HEK293T (cell line): ENCODE data around the gene TMOD1.

Experiments used
- ARNT ChIP-seq: fragments of 450-650 bp; IDR thresholded peaks from 2 replicates; pipeline ENCODE4 v1.6.1; 2017; ENCODE audit warnings: mild to moderate bottlenecking
- HDGF ChIP-seq: fragments of 450-650 bp; IDR thresholded peaks from 2 replicates; pipeline ENCODE4 v1.6.1; 2017; ENCODE audit warnings: antibody characterized with exemption, borderline replicate concordance
- SP1 ChIP-seq: fragments of 450-650 bp; IDR thresholded peaks from 2 replicates; pipeline ENCODE4 v1.6.1; 2017

DNA sequence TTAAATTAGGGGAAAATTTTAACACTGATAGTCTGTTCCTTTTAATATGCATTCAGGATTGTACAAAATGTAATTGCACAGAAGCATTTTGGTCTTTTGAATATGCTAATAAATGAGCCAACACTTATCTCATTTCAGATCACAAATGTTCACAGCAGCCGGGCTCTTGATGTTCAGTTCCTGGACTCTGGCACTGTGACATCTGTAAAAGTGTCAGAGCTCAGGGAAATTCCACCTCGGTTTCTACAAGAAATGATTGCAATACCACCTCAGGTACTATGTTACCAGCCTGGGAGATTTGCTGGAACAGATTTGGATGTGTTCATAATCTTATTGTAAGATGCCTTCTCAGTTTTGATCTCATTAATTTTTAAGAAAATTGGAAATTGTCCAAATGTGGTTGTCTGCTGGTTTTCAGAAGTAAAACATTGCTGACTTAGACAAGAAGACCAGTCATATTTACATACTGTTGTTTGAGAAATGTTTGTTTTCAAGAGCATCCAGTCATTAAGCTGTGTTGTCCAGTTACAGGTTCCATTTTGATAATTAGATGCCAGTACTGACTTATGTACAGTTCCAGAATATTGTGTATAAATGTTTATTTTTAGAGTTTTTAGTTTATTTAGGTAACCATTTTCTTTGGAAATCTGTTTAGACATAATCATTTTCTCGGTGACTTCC lies 23.0 kb upstream of the TMOD1 start:
- no peak for TF ChIP-seq HDGF
- no peak for TF ChIP-seq ARNT
- no peak for TF ChIP-seq SP1
